GM18508 (cell line): ENCODE results near the gene ARHGAP26.
A peak's percentile ranks its signal among the peaks of the same experiment; 100 is the strongest.

Experiments
- ATAC-seq: cut with Tn5 transposase; IDR thresholded peaks from one replicate; pipeline ENCODE4 v1.9.1; 2021; ENCODE audit warnings: moderate number of reproducible peaks; ENCODE audit not compliant: insufficient read depth, unreplicated experiment

The ARHGAP26 gene

GRCh38 chr5:142841511-142842265, 71.5 kb downstream of the ARHGAP26 start:
- no peak for ATAC-seq

- ATAC-seq = no peak
Observed at GRCh38 chr5:142842994-142843905, 73.1 kb downstream of the ARHGAP26 start.

- no peak for ATAC-seq
Observed at GRCh38 chr5:142844866-142845265, 74.7 kb downstream of the ARHGAP26 start.

GRCh38 chr5:142845402-142845921, 75.3 kb downstream of the ARHGAP26 start:
- ATAC-seq = peak; percentile 22

GRCh38 chr5:142845954-142846398, 75.8 kb downstream of the ARHGAP26 start:
- ATAC-seq = peak; percentile 55

- no peak for ATAC-seq
Observed at GRCh38 chr5:142846406-142846805, 76.2 kb downstream of the ARHGAP26 start.

GRCh38 chr5:142847898-142848790, 78.0 kb downstream of the ARHGAP26 start:
- ATAC-seq = no peak

GRCh38 chr5:142849466-142849865, 79.3 kb downstream of the ARHGAP26 start:
- ATAC-seq = no peak

GRCh38 chr5:142849880-142850279, 79.7 kb downstream of the ARHGAP26 start:
- ATAC-seq = no peak

GRCh38 chr5:142851731-142852130, 81.6 kb downstream of the ARHGAP26 start:
- ATAC-seq = no peak

- no peak for ATAC-seq
Observed at GRCh38 chr5:142852416-142853198, 82.4 kb downstream of the ARHGAP26 start.

GRCh38 chr5:142853682-142854081, 83.5 kb downstream of the ARHGAP26 start:
- ATAC-seq = no peak

GRCh38 chr5:142856269-142856782, 86.1 kb downstream of the ARHGAP26 start:
- no peak for ATAC-seq

GRCh38 chr5:142857405-142857804, 87.2 kb downstream of the ARHGAP26 start:
- ATAC-seq = no peak

- no peak for ATAC-seq
Observed at GRCh38 chr5:142859037-142859436, 88.9 kb downstream of the ARHGAP26 start.

- no peak for ATAC-seq
Observed at GRCh38 chr5:142860270-142860669, 90.1 kb downstream of the ARHGAP26 start.

- no peak for ATAC-seq
Observed at GRCh38 chr5:142861011-142861410, 90.8 kb downstream of the ARHGAP26 start.

- ATAC-seq = no peak
Observed at GRCh38 chr5:142862594-142862993, 92.4 kb downstream of the ARHGAP26 start.

- no peak for ATAC-seq
Observed at GRCh38 chr5:142863856-142864255, 93.7 kb downstream of the ARHGAP26 start.
